Epithelial cell of esophagus (primary cell): Measurements from ENCODE around the gene NAB1.

Experiments used
- DNase-seq: peaks from one replicate; pipeline ENCODE4 v3.0.0; 2010; ENCODE audit warnings: low read depth
- H3K4me3 ChIP-seq: 2 replicates; pipeline ENCODE4 v1.5.1; 2011; ENCODE audit warnings: mild to moderate bottlenecking, low read length, control low read depth
- TF ChIP-seq, protein P1 (sequence below): IDR thresholded peaks from 2 replicates; pipeline ENCODE4 v1.5.1; 2011; ENCODE audit warnings: low read depth, mild to moderate bottlenecking, low read length, control low read depth, inconsistent platforms; ENCODE audit not compliant: insufficient read depth; ENCODE audit errors: missing control alignments

NAB1 gene

DNA sequence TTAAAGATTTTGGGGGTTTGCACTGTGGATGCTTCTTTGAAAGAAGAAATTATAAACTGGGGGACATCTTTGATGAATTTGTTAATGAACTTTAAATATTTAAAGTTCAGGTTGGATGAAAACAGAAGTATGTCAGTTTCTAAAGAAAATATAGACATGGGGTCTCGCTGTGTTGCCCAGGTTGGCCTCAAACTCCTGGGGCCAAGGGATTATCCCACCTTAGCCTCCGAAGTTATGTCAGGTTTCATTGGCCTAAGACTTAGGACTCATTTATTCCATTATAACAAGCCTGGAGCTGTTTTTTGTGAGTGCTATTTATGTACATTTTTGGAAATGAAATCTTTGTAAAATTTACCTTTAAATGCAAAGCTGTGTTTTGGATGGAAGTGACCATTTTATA is 2.5 kb downstream of the NAB1 start:
- TF ChIP-seq, protein P1, sequence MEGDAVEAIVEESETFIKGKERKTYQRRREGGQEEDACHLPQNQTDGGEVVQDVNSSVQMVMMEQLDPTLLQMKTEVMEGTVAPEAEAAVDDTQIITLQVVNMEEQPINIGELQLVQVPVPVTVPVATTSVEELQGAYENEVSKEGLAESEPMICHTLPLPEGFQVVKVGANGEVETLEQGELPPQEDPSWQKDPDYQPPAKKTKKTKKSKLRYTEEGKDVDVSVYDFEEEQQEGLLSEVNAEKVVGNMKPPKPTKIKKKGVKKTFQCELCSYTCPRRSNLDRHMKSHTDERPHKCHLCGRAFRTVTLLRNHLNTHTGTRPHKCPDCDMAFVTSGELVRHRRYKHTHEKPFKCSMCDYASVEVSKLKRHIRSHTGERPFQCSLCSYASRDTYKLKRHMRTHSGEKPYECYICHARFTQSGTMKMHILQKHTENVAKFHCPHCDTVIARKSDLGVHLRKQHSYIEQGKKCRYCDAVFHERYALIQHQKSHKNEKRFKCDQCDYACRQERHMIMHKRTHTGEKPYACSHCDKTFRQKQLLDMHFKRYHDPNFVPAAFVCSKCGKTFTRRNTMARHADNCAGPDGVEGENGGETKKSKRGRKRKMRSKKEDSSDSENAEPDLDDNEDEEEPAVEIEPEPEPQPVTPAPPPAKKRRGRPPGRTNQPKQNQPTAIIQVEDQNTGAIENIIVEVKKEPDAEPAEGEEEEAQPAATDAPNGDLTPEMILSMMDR = no peak
- DNase-seq = no peak
- peak overlapping the region; percentile 91 for H3K4me3 ChIP-seq

DNA sequence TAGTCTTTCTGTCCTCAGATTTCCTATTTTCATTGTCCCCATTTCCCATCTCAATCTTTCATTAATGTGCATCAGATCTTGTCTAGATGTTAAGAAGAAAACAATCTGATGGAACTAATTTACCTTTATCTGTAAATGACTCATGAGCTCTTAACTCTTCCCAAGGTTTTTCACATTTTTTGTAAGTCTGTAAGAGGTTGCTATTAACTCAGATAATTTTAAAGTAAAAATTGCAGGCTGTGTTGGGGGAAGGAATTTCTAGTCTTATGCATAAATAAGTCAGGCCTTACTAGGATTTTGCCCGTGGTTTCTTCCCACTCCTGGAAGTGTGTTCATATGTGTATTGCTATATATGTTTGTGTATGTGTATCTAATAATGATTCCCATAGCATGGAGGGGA is 4.3 kb downstream of the NAB1 start:
- TF ChIP-seq, protein P1 = no peak
- DNase-seq = no peak
- no peak overlapping the region for H3K4me3 ChIP-seq

DNA sequence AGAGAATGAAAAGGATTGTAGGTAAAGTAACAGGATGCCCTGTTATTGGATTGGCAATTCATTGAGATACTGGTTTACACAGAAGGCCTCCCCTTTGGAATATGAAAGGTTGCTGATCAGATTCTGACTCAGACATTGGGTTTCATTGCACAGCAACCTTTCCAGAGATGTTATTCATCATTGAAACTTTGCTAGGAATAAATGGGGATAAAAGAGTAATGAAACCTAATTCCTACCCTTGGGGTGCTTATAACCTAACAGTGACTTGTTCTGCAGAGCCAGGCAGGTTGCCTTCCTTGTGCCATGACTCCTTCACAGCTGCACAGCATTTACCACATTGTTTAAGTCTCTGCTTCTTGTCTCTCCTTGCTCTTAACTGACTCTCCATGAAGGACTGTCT is 5.0 kb downstream of the NAB1 start:
- H3K4me3 ChIP-seq = no peak overlapping the region
- TF ChIP-seq, protein P1 = no peak
- DNase-seq = peak; percentile 54

DNA sequence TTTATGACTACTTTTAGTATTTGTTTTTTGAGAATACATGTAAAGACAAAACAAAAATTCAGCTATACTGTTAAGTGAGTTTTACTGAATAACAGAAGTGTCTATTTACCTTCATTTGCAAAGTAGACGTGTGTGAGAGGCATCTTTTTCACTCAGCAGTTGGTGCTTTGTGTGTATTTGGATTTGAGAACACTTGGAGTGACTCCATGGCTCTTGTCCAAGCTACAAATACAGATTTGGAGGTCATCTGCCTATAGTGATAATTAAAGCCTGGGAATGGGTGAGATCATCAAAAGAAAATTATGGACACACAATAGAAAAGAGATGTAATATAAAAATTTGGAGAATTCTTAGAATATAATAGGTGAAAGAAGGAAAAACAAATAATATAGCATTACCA is 6.2 kb downstream of the NAB1 start:
- H3K4me3 ChIP-seq = no peak overlapping the region
- DNase-seq = no peak
- TF ChIP-seq, protein P1 = no peak

DNA sequence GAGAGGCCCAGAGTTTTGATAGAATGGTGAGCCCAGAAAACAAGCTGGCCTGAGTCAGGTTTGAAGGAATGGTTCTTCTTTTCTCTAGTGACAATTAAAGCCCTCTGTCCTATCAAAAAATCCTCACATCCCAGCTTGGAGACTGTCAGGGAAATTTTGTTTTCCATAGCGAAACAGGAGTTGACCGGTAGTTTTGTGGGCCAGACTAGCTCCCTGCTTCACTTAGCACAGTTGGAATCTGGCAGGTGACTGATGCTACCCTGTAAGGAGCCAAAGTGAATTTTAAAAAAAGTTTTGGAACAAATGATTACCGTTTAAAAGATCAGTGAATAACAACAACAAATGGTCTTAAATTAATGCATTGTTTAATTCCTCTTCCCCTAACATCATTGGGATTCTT is 6.7 kb downstream of the NAB1 start:
- TF ChIP-seq, protein P1 = no peak
- DNase-seq = no peak
- no peak overlapping the region for H3K4me3 ChIP-seq

DNA sequence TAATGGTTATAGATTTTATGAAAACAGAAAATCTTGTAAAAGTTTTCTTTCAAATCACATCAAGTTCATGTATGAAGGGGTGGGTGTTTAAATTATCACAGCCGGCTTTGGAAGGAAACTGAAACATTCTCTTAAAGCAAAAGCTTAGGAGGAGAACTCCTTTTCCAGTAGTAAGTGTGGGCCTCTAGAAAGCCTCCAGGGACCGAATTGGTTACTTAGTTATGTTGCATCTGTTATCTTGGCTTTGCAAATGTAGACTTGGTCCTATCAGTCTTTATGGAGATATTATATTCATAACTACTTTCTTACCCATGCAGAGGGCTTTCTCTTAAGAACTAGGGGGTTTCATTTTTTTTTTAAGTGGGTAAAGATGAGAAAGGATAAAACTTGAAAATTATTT is 7.4 kb downstream of the NAB1 start:
- no peak overlapping the region for H3K4me3 ChIP-seq
- DNase-seq = no peak

More for the DNA sequence above, 7.4 kb downstream of the NAB1 start:
- TF ChIP-seq, protein P1 = no peak
